T-helper 1 cell treated with Interleukin-12 subunit alpha and Interleukin-12 subunit beta and Interleukin-4 antibody, amounts not matched to agents 30 ng/mL and 1 ng/mL, for 36 hours (primary cell): ENCODE data around the gene SP140L. TPM values are rescaled to one million over a fixed set of nuclear protein-coding genes. Genes with fewer than 3 reads are reported as not detected.

ENCODE experiments used
- intact Hi-C: fragments of 100-400 bp; cut with micrococcal nuclease; formaldehyde crosslinking; loops from one replicate; pipeline ENCODE4 v1.15.1; 2024
- total RNA-seq: library from RNA; stranded (reverse); gene quantifications from 2 replicates; pipeline ENCODE4 v1.2.3, GENCODE V29; 2022

SP140L gene
- total RNA-seq, 1 donor from 2014 or later = 114 TPM

DNA sequence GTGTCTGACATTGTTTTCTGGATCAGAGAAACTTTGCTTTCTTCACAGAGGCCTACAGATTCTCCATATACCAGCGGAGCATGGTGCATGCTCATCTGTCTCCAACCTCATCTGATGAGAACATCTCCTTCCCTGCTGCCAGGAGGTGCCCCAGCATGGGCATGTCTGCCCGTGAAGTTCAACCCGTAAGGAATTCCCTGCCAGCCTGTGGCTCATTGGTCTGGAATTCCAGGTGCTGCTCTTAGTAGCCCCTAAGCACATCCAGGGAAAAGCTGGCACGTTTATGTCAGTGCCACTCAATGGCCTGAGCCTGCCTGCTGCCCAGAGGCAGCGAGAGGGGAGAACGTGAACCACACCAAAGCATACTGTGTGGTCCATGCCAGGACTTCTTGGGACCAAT lies 87.3 kb downstream of the SP140L start:
- intact Hi-C loops = no loop called here

- intact Hi-C loops = loop anchor here (1.0 to 5.0 kb wide), 14 partner anchors 8 to 593 kb away; partner anchors contain the start of genes FBXO36, SP140, SP140L and TRIP12
Observed at GRCh38 chr2:230416061-230416721, 89.2 kb downstream of the SP140L start, which contains the start of gene SP100. SP100 (plus strand) TSS chr2:230416201; CDS start chr2:230416297, 96 bp downstream.

GRCh38 chr2:230417436-230417835 lies 90.4 kb downstream of the SP140L start:
- intact Hi-C loops = loop anchor here (2.0 to 5.0 kb wide), 7 partner anchors 13 to 595 kb away; partner anchors contain the start of genes FBXO36, SP140L and TRIP12

- intact Hi-C loops = loop anchor here (5.0 kb wide), 1 partner anchor 496 kb away; the partner anchor contains the start of genes FBXO36 and TRIP12
Observed at GRCh38 chr2:230418341-230419016, 91.5 kb downstream of the SP140L start.

GRCh38 chr2:230419181-230419580 lies 92.2 kb downstream of the SP140L start:
- intact Hi-C loops = loop anchor here (5.0 kb wide), 1 partner anchor 497 kb away; the partner anchor contains the start of genes FBXO36 and TRIP12

DNA sequence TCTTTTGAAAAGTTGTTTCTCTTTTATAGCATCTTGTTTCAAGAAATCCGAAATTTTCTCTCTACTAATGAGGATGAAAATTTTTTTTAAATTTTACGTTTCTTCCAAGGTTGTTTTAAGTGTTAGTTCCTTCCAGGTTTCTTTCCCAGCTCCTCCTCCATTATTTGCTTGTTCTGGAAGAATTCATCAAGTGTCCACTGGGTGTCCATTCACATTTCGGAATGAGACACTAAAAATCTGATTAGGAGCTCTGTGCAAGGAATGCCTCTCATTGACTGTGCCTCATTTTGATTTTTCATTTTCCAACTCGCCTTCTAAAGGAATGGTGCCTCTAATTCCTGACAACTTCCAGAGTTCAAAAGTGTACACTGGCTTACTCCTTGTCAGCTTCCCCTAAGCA lies 95.2 kb downstream of the SP140L start:
- intact Hi-C loops = no loop called here

DNA sequence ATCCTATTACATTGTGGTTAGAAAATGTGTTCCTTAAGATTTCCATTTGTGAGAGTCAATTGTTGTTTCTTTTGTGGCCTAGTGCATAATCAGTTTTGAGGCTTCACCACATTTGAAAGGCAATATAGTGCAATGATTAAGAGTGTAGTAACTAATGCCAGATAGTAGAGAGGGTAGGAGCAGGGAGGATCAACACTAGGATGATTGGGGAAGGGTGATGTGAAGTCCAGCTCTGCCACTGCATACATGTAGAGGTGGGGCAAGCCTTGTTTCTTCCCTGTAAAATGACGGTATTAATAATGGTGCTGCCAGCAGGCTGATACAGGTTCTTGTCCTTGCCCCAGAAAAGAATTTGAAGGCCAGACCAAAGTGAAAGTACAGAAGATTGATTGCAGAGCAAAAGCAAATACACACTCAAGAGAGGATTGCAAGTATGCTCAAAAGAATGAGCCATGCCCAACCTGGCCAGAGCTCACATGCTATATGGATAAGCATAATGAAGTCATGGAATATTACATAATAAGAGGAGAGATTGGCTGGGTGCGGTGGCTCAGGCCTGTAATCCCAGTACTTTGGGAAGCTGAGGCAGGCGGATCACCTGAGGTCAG lies 97.0 kb downstream of the SP140L start:
- intact Hi-C loops = loop anchor here (1.0 kb wide), 1 partner anchor 8 kb away; the partner anchor contains the start of gene SP100

- intact Hi-C loops = no loop called here
Observed at GRCh38 chr2:230425377-230425776, 98.4 kb downstream of the SP140L start.

DNA sequence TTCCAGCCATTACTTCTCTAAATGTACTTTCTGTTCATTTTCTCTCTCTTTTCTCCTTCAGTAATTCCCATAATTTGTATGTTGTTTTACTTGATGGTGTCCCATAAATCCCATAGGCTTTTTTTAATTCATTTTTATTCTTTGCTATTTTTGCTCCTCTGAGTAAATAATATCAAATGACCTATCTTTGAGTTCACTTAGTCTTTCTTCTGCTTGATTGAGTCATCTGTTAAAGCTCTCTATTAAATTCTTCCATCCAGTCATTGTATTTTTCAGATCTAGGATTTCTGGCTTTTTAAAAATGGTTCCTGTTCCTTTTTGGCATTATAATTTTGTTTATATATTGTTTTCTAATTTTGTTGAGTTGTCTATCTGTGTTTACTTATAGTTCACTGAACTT lies 102.5 kb downstream of the SP140L start:
- intact Hi-C loops = no loop called here

GRCh38 chr2:230430957-230431910 lies 104.2 kb downstream of the SP140L start:
- intact Hi-C loops = loop anchor here (2.0 kb wide), 1 partner anchor 14 kb away; the partner anchor contains the start of gene SP100

DNA sequence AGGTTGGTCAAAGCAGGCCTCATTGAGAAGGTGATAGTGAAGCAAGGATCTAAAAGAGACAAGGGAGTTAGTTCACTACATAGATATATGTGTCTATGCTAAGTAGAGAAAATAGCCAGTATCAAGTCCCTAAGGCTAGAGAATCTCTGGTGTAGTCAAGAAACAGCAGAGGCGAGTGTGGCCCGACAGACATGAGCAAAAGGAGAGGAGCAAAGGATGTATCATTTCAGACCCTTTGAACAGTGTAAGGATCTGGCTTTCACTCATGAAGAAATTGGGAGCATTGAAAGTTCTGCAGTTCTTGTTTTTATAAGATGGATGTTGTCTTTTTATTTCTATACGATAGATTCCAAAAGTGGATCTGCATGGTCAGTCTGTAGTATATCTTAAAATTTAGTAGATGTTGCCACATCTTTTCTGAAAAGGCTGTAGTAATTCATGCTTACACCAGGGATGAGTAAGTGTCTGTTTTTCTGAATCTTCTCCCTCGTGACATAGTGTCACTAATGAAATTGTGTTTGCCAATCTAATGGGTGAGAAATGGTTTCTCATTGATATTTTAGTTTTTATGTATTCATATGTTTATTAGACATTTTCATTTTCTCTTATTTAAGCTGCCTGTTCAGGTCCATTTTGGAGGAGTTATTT lies 107.8 kb downstream of the SP140L start:
- intact Hi-C loops = no loop called here

DNA sequence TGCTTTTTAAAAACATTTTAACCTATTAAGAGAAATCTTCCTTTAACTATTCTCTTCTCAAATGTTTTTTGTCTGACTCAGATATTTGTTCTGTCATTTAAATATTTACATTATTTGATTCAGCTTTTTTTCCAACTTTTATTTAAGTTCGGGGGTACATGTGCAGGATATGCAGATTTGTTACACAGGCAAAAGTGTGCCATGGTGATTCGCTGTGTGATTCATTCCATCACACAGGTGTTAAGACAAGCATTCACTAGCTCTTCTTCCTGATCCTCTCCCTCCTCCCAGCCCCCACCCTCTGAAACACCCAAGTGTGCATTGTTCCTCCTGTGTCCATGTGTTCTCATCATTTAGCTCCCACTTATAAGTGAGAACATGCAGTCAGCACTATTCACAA lies 108.4 kb downstream of the SP140L start:
- intact Hi-C loops = no loop called here

DNA sequence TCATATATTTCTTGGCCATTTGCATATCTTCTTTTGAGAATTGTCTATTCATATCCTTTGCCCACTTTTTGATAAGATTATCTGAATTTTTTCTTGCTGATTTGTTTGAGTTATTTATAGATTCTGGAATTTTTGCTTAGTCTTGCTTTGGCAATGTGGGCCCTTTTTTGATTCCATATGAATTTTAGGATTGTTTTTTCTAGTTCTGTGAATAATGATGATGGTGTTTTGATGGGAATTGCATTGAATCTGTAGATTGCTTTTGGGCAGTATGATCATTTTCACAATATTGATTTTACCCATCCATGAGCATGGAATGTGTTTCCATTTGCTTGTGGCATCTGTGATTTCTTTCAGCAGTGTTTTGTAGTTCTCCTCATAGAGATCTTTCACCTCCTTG lies 112.1 kb downstream of the SP140L start:
- intact Hi-C loops = loop anchor here (1.0 kb wide), 1 partner anchor 9 kb away; no protein-coding TSS in a partner anchor

DNA sequence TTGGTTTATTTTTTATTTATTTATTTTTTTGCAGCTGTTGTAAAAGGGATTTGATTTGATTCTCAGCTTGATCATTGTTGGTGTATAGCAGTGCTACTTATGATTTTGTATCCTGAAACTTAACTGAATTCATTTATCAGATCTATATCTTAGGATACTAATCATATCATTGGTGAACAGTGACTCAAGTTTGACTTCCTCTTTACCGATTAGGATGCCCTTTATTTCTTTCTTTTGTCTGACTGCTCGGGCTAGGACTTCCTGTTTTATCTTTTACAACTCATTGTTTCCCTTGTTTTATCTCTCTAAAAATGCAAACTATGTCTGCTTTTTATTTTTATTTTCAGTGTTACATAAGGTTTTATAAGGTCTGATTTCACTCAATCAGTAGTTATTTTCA lies 112.6 kb downstream of the SP140L start:
- intact Hi-C loops = loop anchor here (1.0 kb wide), 1 partner anchor 9 kb away; no protein-coding TSS in a partner anchor

GRCh38 chr2:230441227-230441897 lies 114.4 kb downstream of the SP140L start:
- intact Hi-C loops = loop anchor here (1.0 to 10.0 kb wide), 4 partner anchors 25 to 273 kb away; partner anchors contain the start of genes CAB39, SP100 and SP140

DNA sequence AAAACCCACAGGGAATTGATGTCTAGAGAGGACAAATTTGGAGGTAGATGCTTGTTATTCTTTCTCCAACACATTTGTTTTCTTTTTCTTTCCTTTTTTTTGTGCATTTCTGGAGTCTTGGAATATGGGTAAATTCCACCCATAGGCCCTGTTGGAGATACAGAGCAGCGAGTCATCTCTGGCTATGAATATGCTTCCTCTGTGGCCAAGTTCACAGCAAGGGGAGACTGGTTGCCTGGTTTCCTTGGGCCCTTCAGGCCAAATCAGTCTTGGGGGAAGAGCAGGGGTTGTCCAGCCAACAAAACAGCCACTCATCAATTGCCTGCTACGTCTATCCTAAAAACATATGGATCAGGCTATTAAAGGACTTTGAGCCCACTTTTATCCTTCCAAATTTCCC lies 116.5 kb downstream of the SP140L start:
- intact Hi-C loops = loop anchor here (10.0 kb wide), 2 partner anchors 219 to 271 kb away; partner anchors contain the start of genes CAB39 and SP140

DNA sequence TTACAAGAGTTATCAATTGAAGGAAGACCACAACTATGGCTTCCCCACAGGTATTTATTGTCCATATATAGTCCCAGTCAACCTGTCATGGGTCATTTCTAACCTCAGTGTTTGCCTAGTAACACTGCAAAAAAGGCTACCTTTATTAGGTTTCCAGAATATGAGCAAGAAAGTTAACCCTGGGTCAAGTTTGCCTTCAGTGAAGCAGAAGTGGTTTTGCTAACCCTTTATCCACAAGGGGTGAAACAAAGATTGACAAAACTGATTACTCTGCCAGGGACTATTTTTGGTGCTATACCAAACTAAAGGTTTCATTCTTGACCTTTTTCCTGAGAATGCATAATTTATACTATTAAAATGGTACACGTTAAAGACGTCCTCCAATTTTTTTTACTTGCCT lies 117.8 kb downstream of the SP140L start:
- intact Hi-C loops = loop anchor here (10.0 kb wide), 2 partner anchors 220 to 270 kb away; partner anchors contain the start of genes CAB39 and SP140

- intact Hi-C loops = loop anchor here (10.0 kb wide), 2 partner anchors 222 to 268 kb away; partner anchors contain the start of genes CAB39 and SP140
Observed at GRCh38 chr2:230447036-230447435, 120.0 kb downstream of the SP140L start.
